ENCODE results near the gene SLC17A9. TPM values are rescaled to one million over a fixed set of nuclear protein-coding genes. Genes with fewer than 3 reads are reported as not detected.

The SLC17A9 gene
- total RNA-seq, 5 donors from 2014 or later (not counting 1 experiment from before 2014, with no cell fraction given): 5.3 to 8.8 (median 8.3) TPM

- no peaks in the 10 kb centered on the region for H3K9me3 ChIP-seq
- ChIA-PET CTCF (interaction anchor here in 1 of 2 donors (0.7 kb wide), 1 partner anchor 9 kb away, joined by 3 read pairs; no protein-coding TSS in a partner anchor), POLR2A (interaction anchor here in 1 of 2 donors (0.6 kb wide), 1 partner anchor 103 kb away, joined by 7 read pairs; no protein-coding TSS in a partner anchor)
- peaks cover 5 to 51% of the 10 kb centered on the region in 2 experiments for H3K4me1 ChIP-seq (ENCODE audit: control insufficient read depth in 1 of 2, extremely low read depth in 1 of 2, insufficient read depth in 2 of 2, low read length in 2 of 2)
- no peak overlapping the region for H3K27ac ChIP-seq (ENCODE audit: low read length)
- H3K4me3 ChIP-seq (ENCODE audit: control insufficient read depth in 1 of 2, extremely low read depth in 1 of 2, low read length in 1 of 2): no peak overlapping the region
- H3K36me3 ChIP-seq (ENCODE audit: control insufficient read depth in 2 of 2, extremely low read depth in 1 of 2, insufficient read depth in 1 of 2, low read length in 1 of 2): no peaks in the 10 kb centered on the region
- peaks cover 41 to 72% of the 10 kb centered on the region in 2 donors for H3K27me3 Mint-ChIP-seq
- ATAC-seq (replicated peaks in 1 of 4): no peak
- 5% methylated on average over 36 of the region's 53 CpGs for WGBS (ENCODE audit: insufficient coverage)
- peak overlapping the region in 1 of 2 donors; percentile 52 for H3K27ac Mint-ChIP-seq
- DNase-seq: no peak
- no peaks in the 10 kb centered on the region for H3K36me3 Mint-ChIP-seq
- no peaks in the 10 kb centered on the region for H3K9me3 Mint-ChIP-seq
- peaks cover 0 to 83% of the 10 kb centered on the region in 2 experiments for H3K27me3 ChIP-seq (replicated peaks in 1 of 2; ENCODE audit: control insufficient read depth in 2 of 2, extremely low read depth in 1 of 2, insufficient read depth in 2 of 2, low read length in 1 of 2)
- H3K4me3 Mint-ChIP-seq: peak overlapping the region in 1 of 3 donors; percentile 61
- H3K4me1 Mint-ChIP-seq: peaks cover 14 to 29% (median 22%) of the 10 kb centered on the region in 3 donors
Observed at GRCh38 chr20:63004607-63005364, 52.3 kb downstream of the SLC17A9 start.

- Histone ChIP-seq H3K9me3 (no peaks in the 10 kb centered on the region), H3K27ac (ENCODE audit: low read length) (no peak overlapping the region), H3K36me3 (ENCODE audit: control insufficient read depth in 2 of 2, extremely low read depth in 1 of 2, insufficient read depth in 1 of 2, low read length in 1 of 2) (no peaks in the 10 kb centered on the region), H3K4me3 (ENCODE audit: control insufficient read depth in 1 of 2, extremely low read depth in 1 of 2, low read length in 1 of 2) (no peak overlapping the region), H3K4me1 (ENCODE audit: control insufficient read depth in 1 of 2, extremely low read depth in 1 of 2, insufficient read depth in 2 of 2, low read length in 2 of 2) (peaks cover 8 to 55% of the 10 kb centered on the region in 2 experiments), H3K27me3 (replicated peaks in 1 of 2; ENCODE audit: control insufficient read depth in 2 of 2, extremely low read depth in 1 of 2, insufficient read depth in 2 of 2, low read length in 1 of 2) (peaks cover 0 to 82% of the 10 kb centered on the region in 2 experiments)
- Mint-ChIP-seq H3K4me1 (peaks cover 18 to 34% (median 28%) of the 10 kb centered on the region in 3 donors), H3K27ac (no peak overlapping the region), H3K27me3 (peaks cover 40 to 72% of the 10 kb centered on the region in 2 donors), H3K36me3 (no peaks in the 10 kb centered on the region), H3K9me3 (no peaks in the 10 kb centered on the region), H3K4me3 (peak overlapping the region in 2 of 3 donors; percentile 9 to 61)
- WGBS (ENCODE audit: insufficient coverage): 12% methylated on average over 43 of the region's 43 CpGs
- ATAC-seq (replicated peaks in 1 of 4) (no peak), DNase-seq (no peak)
- CTCF ChIA-PET: interaction anchor here in 1 of 2 donors (0.7 kb wide), 1 partner anchor 10 kb away, joined by 3 read pairs; no protein-coding TSS in a partner anchor
- POLR2A ChIA-PET: no interaction called here
Observed at GRCh38 chr20:63005365-63005861, 52.9 kb downstream of the SLC17A9 start.

- no peaks in the 10 kb centered on the region for H3K36me3 Mint-ChIP-seq
- 8% methylated on average over 90 of the region's 90 CpGs for WGBS (ENCODE audit: insufficient coverage)
- H3K4me3 Mint-ChIP-seq: peak overlapping the region; percentile 9 to 61 (median 34)
- H3K4me1 Mint-ChIP-seq: peaks cover 21 to 37% (median 29%) of the 10 kb centered on the region in 3 donors
- Histone ChIP-seq H3K27me3 (replicated peaks in 1 of 2; ENCODE audit: control insufficient read depth in 2 of 2, extremely low read depth in 1 of 2, insufficient read depth in 2 of 2, low read length in 1 of 2) (peaks cover 0 to 84% of the 10 kb centered on the region in 2 experiments), H3K36me3 (ENCODE audit: control insufficient read depth in 2 of 2, extremely low read depth in 1 of 2, insufficient read depth in 1 of 2, low read length in 1 of 2) (no peaks in the 10 kb centered on the region), H3K9me3 (no peaks in the 10 kb centered on the region), H3K4me3 (ENCODE audit: control insufficient read depth in 1 of 2, extremely low read depth in 1 of 2, low read length in 1 of 2) (no peak overlapping the region), H3K27ac (ENCODE audit: low read length) (no peak overlapping the region), H3K4me1 (ENCODE audit: control insufficient read depth in 1 of 2, extremely low read depth in 1 of 2, insufficient read depth in 2 of 2, low read length in 2 of 2) (peaks cover 8 to 61% of the 10 kb centered on the region in 2 experiments)
- H3K9me3 Mint-ChIP-seq: no peaks in the 10 kb centered on the region
- DNase-seq: peak in 3 of 35 experiments; percentile 19 to 41 (median 31)
- ChIA-PET CTCF (no interaction called here), POLR2A (no interaction called here)
- no peak for ATAC-seq (replicated peaks in 1 of 4)
- peaks cover 35 to 66% of the 10 kb centered on the region in 2 donors for H3K27me3 Mint-ChIP-seq
- no peak overlapping the region for H3K27ac Mint-ChIP-seq
Observed at GRCh38 chr20:63005862-63006539, 53.5 kb downstream of the SLC17A9 start.

GRCh38 chr20:63006540-63007359 is 54.2 kb downstream of the SLC17A9 start, which contains the start of gene BHLHE23:
Gene BHLHE23 (minus strand): TSS chr20:63006964. CDS start chr20:63006774, 190 bp downstream.
- H3K27me3 ChIP-seq (replicated peaks in 1 of 2; ENCODE audit: control insufficient read depth in 2 of 2, extremely low read depth in 1 of 2, insufficient read depth in 2 of 2, low read length in 1 of 2): peaks cover 0 to 80% of the 10 kb centered on the region in 2 experiments
- Mint-ChIP-seq H3K4me3 (peak within 1 kb of the TSS; percentile 9 to 81 (median 34)), H3K27me3 (peaks cover 31 to 59% of the 10 kb centered on the region in 2 donors), H3K4me1 (peaks cover 21 to 38% (median 29%) of the 10 kb centered on the region in 3 donors), H3K27ac (no peak within 1 kb of the TSS), H3K9me3 (no peaks in the 10 kb centered on the region), H3K36me3 (no peaks in the 10 kb centered on the region)
- ATAC-seq (replicated peaks in 1 of 4) (no peak), DNase-seq (peak in 2 of 35 experiments; percentile 26 to 42)
- H3K9me3 ChIP-seq: no peaks in the 10 kb centered on the region
- WGBS (ENCODE audit: insufficient coverage): under 1% methylated on average over 110 of the region's 110 CpGs
- H3K27ac ChIP-seq (ENCODE audit: low read length): no peak within 1 kb of the TSS
- peak within 1 kb of the TSS in 1 of 2 donors; percentile 35 for H3K4me3 ChIP-seq (ENCODE audit: control insufficient read depth in 1 of 2, extremely low read depth in 1 of 2, low read length in 1 of 2)
- peaks cover 8 to 61% of the 10 kb centered on the region in 2 experiments for H3K4me1 ChIP-seq (ENCODE audit: control insufficient read depth in 1 of 2, extremely low read depth in 1 of 2, insufficient read depth in 2 of 2, low read length in 2 of 2)
- CTCF ChIA-PET: interaction anchor here in 1 of 2 donors (1.2 kb wide), 1 partner anchor 29 kb away, joined by 3 read pairs; no protein-coding TSS in a partner anchor
- POLR2A ChIA-PET: no interaction called here
- no peaks in the 10 kb centered on the region for H3K36me3 ChIP-seq (ENCODE audit: control insufficient read depth in 2 of 2, extremely low read depth in 1 of 2, insufficient read depth in 1 of 2, low read length in 1 of 2)

GRCh38 chr20:63007360-63007645 is 54.8 kb downstream of the SLC17A9 start:
- 1% methylated on average over 24 of the region's 24 CpGs for WGBS (ENCODE audit: insufficient coverage)
- Mint-ChIP-seq H3K4me1 (peaks cover 21 to 38% (median 29%) of the 10 kb centered on the region in 3 donors), H3K27ac (no peak overlapping the region), H3K36me3 (no peaks in the 10 kb centered on the region), H3K27me3 (peaks cover 31 to 53% of the 10 kb centered on the region in 2 donors), H3K9me3 (no peaks in the 10 kb centered on the region), H3K4me3 (peak overlapping the region in 1 of 3 donors; percentile 81)
- ChIA-PET CTCF (interaction anchor here in 1 of 2 donors (1.2 kb wide), 1 partner anchor 30 kb away, joined by 3 read pairs; no protein-coding TSS in a partner anchor), POLR2A (no interaction called here)
- H3K4me3 ChIP-seq (ENCODE audit: control insufficient read depth in 1 of 2, extremely low read depth in 1 of 2, low read length in 1 of 2): no peak overlapping the region
- ATAC-seq (replicated peaks in 1 of 4) (no peak), DNase-seq (peak in 1 of 35 experiments; percentile 21)
- no peaks in the 10 kb centered on the region for H3K9me3 ChIP-seq
- H3K27me3 ChIP-seq (replicated peaks in 1 of 2; ENCODE audit: control insufficient read depth in 2 of 2, extremely low read depth in 1 of 2, insufficient read depth in 2 of 2, low read length in 1 of 2): peaks cover 0 to 75% of the 10 kb centered on the region in 2 experiments
- H3K4me1 ChIP-seq (ENCODE audit: control insufficient read depth in 1 of 2, extremely low read depth in 1 of 2, insufficient read depth in 2 of 2, low read length in 2 of 2): peaks cover 8 to 61% of the 10 kb centered on the region in 2 experiments
- no peak overlapping the region for H3K27ac ChIP-seq (ENCODE audit: low read length)
- H3K36me3 ChIP-seq (ENCODE audit: control insufficient read depth in 2 of 2, extremely low read depth in 1 of 2, insufficient read depth in 1 of 2, low read length in 1 of 2): no peaks in the 10 kb centered on the region

Data from T-cell (primary cell).